Measurements from ENCODE around the gene SVIL. TPM values are rescaled to one million over a fixed set of nuclear protein-coding genes. Genes with fewer than 3 reads are reported as not detected.

Gene SVIL
- total RNA-seq, 1 experiment from 2014 or later, result 15.3 TPM

GRCh38 chr10:29646960-29647461, 12.2 kb upstream of the SVIL start:
- H2BK120ac ChIP-seq (ENCODE audit: low read depth, low read length, poor library complexity, severe bottlenecking), result no peak overlapping the region
- H3K23me2 ChIP-seq (ENCODE audit: insufficient read length, low read depth, low read length, poor library complexity, severe bottlenecking), result no peaks in the 10 kb centered on the region
- Mint-ChIP-seq H3K9me3 (no peaks in the 10 kb centered on the region), H3K27me3 (ENCODE audit: low read depth) (peaks cover 2% of the 10 kb centered on the region; the same call in 1 of the 2 replicates), H3K4me1 (peaks cover 43 to 51% of the 10 kb centered on the region in 2 experiments), H3K36me3 (ENCODE audit: insufficient read depth in 1 of 3, low read depth in 3 of 3) (peaks cover 0 to 4% (median 0%) of the 10 kb centered on the region in 3 experiments; a peak in 2 of 7 replicates), H3K4me3 (no peak overlapping the region), H3K27ac (peak overlapping the region in 1 of 3 experiments; percentile 78; a peak in 1 of 7 replicates)
- H3K4me1 ChIP-seq (ENCODE audit: insufficient read depth, low read length), result peaks cover 7% of the 10 kb centered on the region; the same call in 1 of the 2 replicates
- no CpG with 5 or more reads among the region's 3 CpGs for WGBS (ENCODE audit: extremely low coverage, insufficient read length, low lambda C conversion rate)
- TF ChIP-seq, protein P1, sequence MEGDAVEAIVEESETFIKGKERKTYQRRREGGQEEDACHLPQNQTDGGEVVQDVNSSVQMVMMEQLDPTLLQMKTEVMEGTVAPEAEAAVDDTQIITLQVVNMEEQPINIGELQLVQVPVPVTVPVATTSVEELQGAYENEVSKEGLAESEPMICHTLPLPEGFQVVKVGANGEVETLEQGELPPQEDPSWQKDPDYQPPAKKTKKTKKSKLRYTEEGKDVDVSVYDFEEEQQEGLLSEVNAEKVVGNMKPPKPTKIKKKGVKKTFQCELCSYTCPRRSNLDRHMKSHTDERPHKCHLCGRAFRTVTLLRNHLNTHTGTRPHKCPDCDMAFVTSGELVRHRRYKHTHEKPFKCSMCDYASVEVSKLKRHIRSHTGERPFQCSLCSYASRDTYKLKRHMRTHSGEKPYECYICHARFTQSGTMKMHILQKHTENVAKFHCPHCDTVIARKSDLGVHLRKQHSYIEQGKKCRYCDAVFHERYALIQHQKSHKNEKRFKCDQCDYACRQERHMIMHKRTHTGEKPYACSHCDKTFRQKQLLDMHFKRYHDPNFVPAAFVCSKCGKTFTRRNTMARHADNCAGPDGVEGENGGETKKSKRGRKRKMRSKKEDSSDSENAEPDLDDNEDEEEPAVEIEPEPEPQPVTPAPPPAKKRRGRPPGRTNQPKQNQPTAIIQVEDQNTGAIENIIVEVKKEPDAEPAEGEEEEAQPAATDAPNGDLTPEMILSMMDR (conservative IDR thresholded peaks at IDR 0.05), result no peak
- no peak overlapping the region for H2BK5ac ChIP-seq (ENCODE audit: insufficient read length, low read length)
- H4K20me1 ChIP-seq (ENCODE audit: control insufficient read depth, insufficient read depth, insufficient read length), result no peaks in the 10 kb centered on the region
- no peak overlapping the region for H3K14ac ChIP-seq (ENCODE audit: insufficient read depth, low read length)
- H3K23ac ChIP-seq (ENCODE audit: insufficient read length, low read depth, low read length), result no peak overlapping the region
- no peak overlapping the region for H3K27ac ChIP-seq (ENCODE audit: insufficient read length, low read depth, low read length)
- H3K4me2 ChIP-seq (ENCODE audit: insufficient read depth, insufficient read length, low read length), result no peak overlapping the region
- no peak overlapping the region for H4K91ac ChIP-seq (ENCODE audit: insufficient read length, low read depth, low read length)
- H3T11ph ChIP-seq (ENCODE audit: low read length), result no peak overlapping the region
- no peak overlapping the region for H2BK12ac ChIP-seq (ENCODE audit: insufficient read length, low read depth, low read length)
- H2AK5ac ChIP-seq (ENCODE audit: insufficient read length, low read length), result no peak overlapping the region
- no peak overlapping the region for H4K5ac ChIP-seq (ENCODE audit: insufficient read length, low read depth, low read length)
- H3K79me1 ChIP-seq (ENCODE audit: insufficient read depth, low read depth, low read length, poor library complexity, severe bottlenecking), result no peaks in the 10 kb centered on the region
- no peak overlapping the region for H2AFZ ChIP-seq (ENCODE audit: low read length)
- no peaks in the 10 kb centered on the region for H3K27me3 ChIP-seq (ENCODE audit: insufficient read depth, low read length)
- no peak overlapping the region for H2BK20ac ChIP-seq (ENCODE audit: low read depth, low read length, poor library complexity, severe bottlenecking)
- DNase-seq, result no peak
- no peak overlapping the region for H4K8ac ChIP-seq (replicated peaks; ENCODE audit: insufficient read length, low read depth, low read length)
- H3K9me3 ChIP-seq (ENCODE audit: control insufficient read depth, low read depth, low read length), result no peaks in the 10 kb centered on the region
- no peak overlapping the region for H2BK15ac ChIP-seq (ENCODE audit: low read depth, low read length)
- no peak overlapping the region for H3K56ac ChIP-seq (ENCODE audit: insufficient read length, low read depth, low read length)
- no peak overlapping the region for H3K9ac ChIP-seq (ENCODE audit: extremely low read depth, insufficient read length, low read length)
- no peak overlapping the region for H3K4ac ChIP-seq (ENCODE audit: low read depth, low read length)
- H3K79me2 ChIP-seq (ENCODE audit: insufficient read depth, low read length), result no peaks in the 10 kb centered on the region
- no peak overlapping the region for H3K18ac ChIP-seq (ENCODE audit: insufficient read length, low read depth, low read length)
